GM06990 (cell line): ENCODE data around the gene ATF6.
A peak's percentile ranks its signal among the peaks of the same experiment; 100 is the strongest.

Experiments used
- DNase-seq: peaks from one replicate; pipeline ENCODE4 v3.0.0-alpha.2; 2011; ENCODE audit not compliant: insufficient read length; ENCODE audit errors: extremely low read depth
- H3K27me3 ChIP-seq: replicated peaks from 2 replicates; pipeline ENCODE4 v1.6.0; 2011; ENCODE audit warnings: low read length; ENCODE audit not compliant: control insufficient read depth, insufficient read depth
- H3K36me3 ChIP-seq: 2 replicates; pipeline ENCODE4 v1.5.1; 2011; ENCODE audit warnings: low read length; ENCODE audit not compliant: control insufficient read depth, insufficient read depth
- H3K4me3 ChIP-seq: replicated peaks from 2 replicates; pipeline ENCODE4 v1.5.1; 2011; ENCODE audit warnings: low read depth, mild to moderate bottlenecking, control low read depth, low read length
- TF ChIP-seq, protein P1 (sequence below): IDR thresholded peaks from 2 replicates; pipeline ENCODE4 v1.5.1; 2011; ENCODE audit warnings: low read length, control low read depth, mild to moderate bottlenecking, inconsistent platforms; ENCODE audit not compliant: insufficient read depth, poor library complexity, severe bottlenecking

Gene ATF6

DNA sequence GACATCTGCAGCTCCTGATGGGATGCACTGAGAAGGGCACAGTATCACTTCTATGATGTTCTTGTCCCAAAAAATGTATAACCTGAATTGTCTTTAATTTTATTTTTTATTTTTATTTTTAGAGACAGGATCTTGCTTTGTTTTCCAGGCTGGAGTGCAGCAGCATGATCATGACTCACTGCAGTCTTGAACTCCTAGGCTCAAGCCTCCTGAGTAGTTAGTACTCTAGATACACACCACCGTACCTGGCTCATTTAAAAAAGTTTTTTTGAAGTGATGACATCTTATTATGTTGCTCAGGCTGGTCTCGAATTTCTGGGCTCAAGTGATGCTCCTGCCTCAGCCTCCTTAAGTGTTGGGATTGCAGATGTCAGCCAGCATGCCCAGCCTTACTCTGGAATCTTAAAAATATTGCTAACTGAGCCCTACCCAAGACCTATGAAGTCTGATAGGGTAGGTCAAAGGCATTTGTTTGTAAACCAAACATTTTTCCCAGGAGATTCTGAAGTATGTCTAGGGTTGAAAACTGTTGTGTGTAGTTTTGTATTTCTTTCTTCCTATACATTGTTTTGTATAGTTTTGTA is 68.9 kb downstream of the ATF6 start:
- Histone ChIP-seq H3K27me3 (no peaks in the 10 kb centered on the region), H3K36me3 (no peaks in the 10 kb centered on the region; the same call in 1 of the 2 replicates), H3K4me3 (no peak overlapping the region)
- TF ChIP-seq, protein P1, sequence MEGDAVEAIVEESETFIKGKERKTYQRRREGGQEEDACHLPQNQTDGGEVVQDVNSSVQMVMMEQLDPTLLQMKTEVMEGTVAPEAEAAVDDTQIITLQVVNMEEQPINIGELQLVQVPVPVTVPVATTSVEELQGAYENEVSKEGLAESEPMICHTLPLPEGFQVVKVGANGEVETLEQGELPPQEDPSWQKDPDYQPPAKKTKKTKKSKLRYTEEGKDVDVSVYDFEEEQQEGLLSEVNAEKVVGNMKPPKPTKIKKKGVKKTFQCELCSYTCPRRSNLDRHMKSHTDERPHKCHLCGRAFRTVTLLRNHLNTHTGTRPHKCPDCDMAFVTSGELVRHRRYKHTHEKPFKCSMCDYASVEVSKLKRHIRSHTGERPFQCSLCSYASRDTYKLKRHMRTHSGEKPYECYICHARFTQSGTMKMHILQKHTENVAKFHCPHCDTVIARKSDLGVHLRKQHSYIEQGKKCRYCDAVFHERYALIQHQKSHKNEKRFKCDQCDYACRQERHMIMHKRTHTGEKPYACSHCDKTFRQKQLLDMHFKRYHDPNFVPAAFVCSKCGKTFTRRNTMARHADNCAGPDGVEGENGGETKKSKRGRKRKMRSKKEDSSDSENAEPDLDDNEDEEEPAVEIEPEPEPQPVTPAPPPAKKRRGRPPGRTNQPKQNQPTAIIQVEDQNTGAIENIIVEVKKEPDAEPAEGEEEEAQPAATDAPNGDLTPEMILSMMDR: no peak
- DNase-seq: no peak

DNA sequence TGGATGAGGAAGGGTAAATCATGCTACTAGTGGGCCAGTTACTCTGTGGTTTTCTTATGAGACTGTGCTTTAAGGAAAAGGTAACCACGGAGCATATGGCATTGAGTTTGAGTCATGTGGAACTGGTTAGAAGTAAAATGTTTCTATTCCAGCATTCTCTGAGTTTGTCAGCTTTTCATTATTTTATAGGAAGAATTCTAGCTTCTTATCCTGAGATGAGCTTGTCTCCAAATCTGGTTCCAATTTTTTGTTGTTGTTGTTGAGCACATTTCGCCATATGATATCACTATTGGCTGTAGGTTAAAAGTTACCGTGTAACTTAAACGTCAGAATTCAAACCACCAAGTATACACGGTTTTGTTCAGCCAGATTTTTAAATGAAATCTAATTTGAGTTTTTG is 69.9 kb downstream of the ATF6 start:
- no peak for DNase-seq
- Histone ChIP-seq H3K27me3 (no peaks in the 10 kb centered on the region), H3K4me3 (no peak overlapping the region), H3K36me3 (no peaks in the 10 kb centered on the region; the same call in 1 of the 2 replicates)
- TF ChIP-seq, protein P1: no peak

DNA sequence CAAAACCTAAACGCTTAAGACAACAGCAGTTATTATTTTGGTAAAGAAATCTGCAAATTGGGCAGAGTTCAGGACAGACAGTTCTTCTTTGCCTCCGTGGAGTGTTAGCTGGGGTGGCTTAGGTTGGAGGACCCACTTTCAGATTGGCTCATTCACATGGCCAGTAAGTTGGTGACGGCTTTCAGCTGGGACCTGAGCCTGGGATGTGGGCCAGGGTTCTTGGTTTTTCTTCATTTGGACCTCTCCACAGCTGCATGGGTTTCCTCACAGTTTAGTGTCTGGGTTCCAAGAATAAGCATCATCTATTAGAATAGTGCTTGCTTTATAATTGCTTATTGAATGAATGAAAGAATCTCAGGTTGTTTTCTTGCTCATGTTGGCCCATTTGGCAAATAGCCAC is 72.2 kb downstream of the ATF6 start:
- Histone ChIP-seq H3K4me3 (no peak overlapping the region), H3K27me3 (no peaks in the 10 kb centered on the region), H3K36me3 (peaks cover 2% of the 10 kb centered on the region; the same call in 1 of the 2 replicates)
- DNase-seq: no peak
- TF ChIP-seq, protein P1: no peak

DNA sequence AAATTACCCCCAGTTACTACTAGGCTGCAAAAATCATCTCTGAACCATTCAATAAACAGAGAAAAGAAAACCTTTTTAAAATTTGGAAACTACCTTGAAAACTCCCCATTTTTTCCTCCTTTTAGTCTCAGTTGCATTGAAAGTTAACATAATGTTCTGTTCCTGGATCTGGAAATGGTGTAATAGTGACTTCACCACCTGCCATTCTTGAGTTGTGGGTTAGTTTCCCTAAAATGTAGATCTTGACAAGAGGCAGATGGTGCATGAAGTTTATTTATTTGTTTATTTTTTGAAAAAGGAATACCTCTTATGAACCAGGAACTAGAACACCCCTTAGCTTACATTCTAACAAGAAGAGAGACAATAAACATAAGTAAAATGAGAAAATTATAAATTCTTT is 72.8 kb downstream of the ATF6 start:
- H3K4me3 ChIP-seq: no peak overlapping the region
- TF ChIP-seq, protein P1: no peak
- H3K36me3 ChIP-seq: peaks cover 2% of the 10 kb centered on the region; the same call in 1 of the 2 replicates
- no peaks in the 10 kb centered on the region for H3K27me3 ChIP-seq
- DNase-seq: peak; percentile 5

DNA sequence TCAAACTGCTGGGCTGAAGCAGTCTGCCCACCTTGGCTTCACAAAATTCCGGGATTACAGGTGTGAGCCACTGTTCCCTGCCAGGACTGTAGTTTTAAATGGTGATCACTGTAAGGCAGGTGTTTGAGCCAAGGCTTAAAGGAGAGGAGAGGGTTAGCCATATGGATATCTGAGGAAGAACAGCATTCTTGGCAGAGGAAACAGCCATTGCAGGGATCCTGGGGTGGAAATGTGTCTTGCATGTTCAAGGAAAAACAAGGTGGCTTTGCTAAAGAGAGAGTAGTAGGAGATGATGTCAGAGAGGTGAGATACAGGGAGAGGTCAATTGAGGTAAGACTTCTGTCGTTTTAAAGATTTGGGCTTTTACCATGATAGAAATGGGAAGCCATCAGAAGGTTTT is 73.5 kb downstream of the ATF6 start:
- no peak overlapping the region for H3K4me3 ChIP-seq
- no peak for DNase-seq
- TF ChIP-seq, protein P1: no peak
- H3K27me3 ChIP-seq: no peaks in the 10 kb centered on the region
- peaks cover 2% of the 10 kb centered on the region; the same call in 1 of the 2 replicates for H3K36me3 ChIP-seq

DNA sequence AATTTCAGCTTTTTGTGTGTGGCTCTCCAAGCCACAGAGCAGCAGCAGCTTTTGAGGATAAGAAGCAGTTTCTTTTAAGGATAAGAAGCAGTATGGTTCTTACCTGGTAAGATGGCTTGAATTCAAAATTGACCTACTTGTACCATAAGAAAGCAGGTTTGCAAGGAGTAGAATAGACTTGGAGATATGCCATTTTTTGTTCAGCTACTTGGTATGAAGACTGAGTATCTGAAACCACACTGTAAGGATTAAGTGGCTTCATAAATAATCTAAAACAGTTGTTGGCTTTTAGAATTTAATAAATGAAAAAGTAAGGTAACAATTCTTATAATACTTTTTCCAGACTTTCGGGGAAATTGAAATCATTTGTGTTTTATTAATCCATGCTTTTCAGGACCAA is 74.2 kb downstream of the ATF6 start:
- Histone ChIP-seq H3K36me3 (peaks cover 2% of the 10 kb centered on the region; the same call in 1 of the 2 replicates), H3K4me3 (no peak overlapping the region)

More for the DNA sequence above, 74.2 kb downstream of the ATF6 start:
- no peak for DNase-seq
- H3K27me3 ChIP-seq: no peaks in the 10 kb centered on the region
- TF ChIP-seq, protein P1: no peak
